GM19468 (cell line): ENCODE measurements around the gene ATXN1L.
"Not testable (repeated sequence)": the region's sequence is repeated elsewhere in the genome, so short reads cannot be mapped to it uniquely, and the experiment has no call there.

Source experiments
- ATAC-seq: cut with Tn5 transposase; IDR thresholded peaks from one replicate; pipeline ENCODE4 v1.9.1; 2021; ENCODE audit warnings: mild to moderate bottlenecking, moderate library complexity, moderate number of reproducible peaks; ENCODE audit not compliant: unreplicated experiment; ENCODE audit errors: extremely low read depth

The ATXN1L gene

GRCh38 chr16:71889147-71889546 is 43.4 kb downstream of the ATXN1L start:
- no peak for ATAC-seq

GRCh38 chr16:71893888-71894228 is 48.1 kb downstream of the ATXN1L start:
- no peak for ATAC-seq

- ATAC-seq, result no peak
Measured at GRCh38 chr16:71894229-71894920, 48.6 kb downstream of the ATXN1L start.

GRCh38 chr16:71894921-71895678 is 49.3 kb downstream of the ATXN1L start, which contains the start of gene IST1:
Gene IST1 (plus strand): TSS chr16:71895531. CDS start chr16:71915641, 20,110 bp downstream.
- peak; percentile 69 for ATAC-seq

- ATAC-seq, result no peak
Measured at GRCh38 chr16:71895679-71896365, 50.0 kb downstream of the ATXN1L start.

- no peak for ATAC-seq
Measured at GRCh38 chr16:71896764-71897368, 51.1 kb downstream of the ATXN1L start.

GRCh38 chr16:71899171-71899570 is 53.4 kb downstream of the ATXN1L start:
- ATAC-seq, result no peak

GRCh38 chr16:71902656-71903365 is 57.0 kb downstream of the ATXN1L start:
- no peak for ATAC-seq

GRCh38 chr16:71903608-71904007 is 57.8 kb downstream of the ATXN1L start:
- no peak for ATAC-seq

GRCh38 chr16:71904239-71904638 is 58.5 kb downstream of the ATXN1L start:
- ATAC-seq, result no peak

GRCh38 chr16:71905765-71906164 is 60.0 kb downstream of the ATXN1L start:
- not testable (repeated sequence) for ATAC-seq
